GM10847 (cell line): ENCODE measurements around the gene LITAFD.

ENCODE experiments used
- POLR2A ChIP-seq: IDR thresholded peaks from 2 replicates; pipeline ENCODE4 v1.6.1; 2011; ENCODE audit not compliant: insufficient read length; ENCODE audit errors: extremely low read depth

LITAFD gene

GRCh38 chr16:8882725-8883377 lies 700 bp downstream of the LITAFD start:
- no peak for TF ChIP-seq POLR2A

DNA sequence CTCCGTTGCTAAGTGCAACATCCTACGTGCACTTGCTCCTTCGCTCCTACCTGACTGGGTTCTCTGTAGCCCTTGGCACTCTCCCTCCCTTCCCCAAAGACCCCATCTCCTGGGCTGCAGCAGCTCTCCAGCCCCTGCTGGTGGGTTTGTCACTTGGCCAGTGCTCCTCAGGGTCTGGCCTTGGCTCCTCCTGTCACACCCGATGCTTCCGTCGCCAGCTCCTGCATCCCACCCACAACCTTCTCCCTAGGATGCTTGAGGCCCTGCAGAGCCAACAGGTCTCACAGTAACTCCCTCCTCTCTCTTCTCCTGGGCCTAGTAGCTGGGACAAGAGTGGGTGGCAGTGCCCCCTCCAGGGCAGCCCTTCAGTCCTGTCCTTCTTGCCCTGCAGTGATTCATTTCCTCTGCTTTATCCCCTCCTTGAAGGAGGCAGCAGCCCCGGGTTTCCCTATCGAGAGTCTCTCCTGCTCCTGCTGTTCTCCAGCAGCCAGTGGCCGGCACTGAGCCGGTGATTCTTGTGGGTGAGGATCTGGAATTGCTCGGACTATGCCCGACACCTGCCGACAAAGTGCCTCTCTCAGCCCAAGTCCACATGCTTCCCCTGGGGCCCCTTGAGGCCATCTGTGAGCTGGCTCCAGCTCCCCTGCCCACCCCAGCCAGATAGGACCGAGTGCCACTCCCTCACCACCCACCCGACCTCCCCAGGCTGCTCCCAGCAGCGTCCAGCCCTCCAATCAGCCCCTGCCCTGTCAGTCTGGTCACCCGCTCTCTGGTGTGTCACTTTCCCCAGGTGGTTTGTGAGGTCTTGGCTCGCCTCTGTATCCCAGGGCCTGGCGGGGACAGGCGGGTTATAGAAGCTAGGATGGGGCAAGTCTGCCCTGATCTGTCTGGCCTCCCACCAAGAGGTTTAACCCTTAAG lies 3.8 kb downstream of the LITAFD start:
- TF ChIP-seq POLR2A: no peak

- TF ChIP-seq POLR2A: no peak
Measured at GRCh38 chr16:8886593-8887430, 4.7 kb downstream of the LITAFD start.

- TF ChIP-seq POLR2A: no peak
Measured at GRCh38 chr16:8887431-8887765, 5.2 kb downstream of the LITAFD start.

DNA sequence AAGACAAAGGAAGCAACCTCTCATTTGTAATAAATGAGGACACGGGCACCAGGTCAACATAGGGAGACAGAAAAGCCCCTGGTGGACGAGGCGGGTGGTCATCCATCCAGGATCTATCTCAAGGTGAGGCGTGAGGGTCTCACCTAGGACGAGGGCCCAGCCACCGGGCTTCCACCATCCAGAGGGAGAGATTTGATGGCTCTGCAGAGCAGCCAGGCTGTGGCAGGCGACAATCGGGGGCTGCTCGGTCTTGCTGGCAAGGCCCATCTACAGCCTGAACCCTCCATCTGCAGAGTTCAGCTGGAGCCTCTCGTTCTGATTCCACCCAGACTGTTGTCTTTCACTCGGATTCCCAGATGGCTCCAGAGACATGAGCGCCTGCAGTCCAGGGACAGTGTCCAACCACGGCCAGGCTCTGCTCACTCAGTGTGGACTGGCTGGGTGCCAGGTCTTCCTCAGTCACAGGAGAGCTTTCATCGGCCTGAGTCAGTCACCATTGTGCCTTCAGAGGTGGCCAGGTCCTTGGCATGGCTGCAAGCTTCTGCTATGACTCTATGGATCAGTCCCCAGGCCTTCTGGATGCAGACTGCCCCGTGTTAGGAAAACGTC lies 5.9 kb downstream of the LITAFD start:
- no peak for TF ChIP-seq POLR2A

- TF ChIP-seq POLR2A: no peak
Measured at GRCh38 chr16:8888951-8889892, 7.1 kb downstream of the LITAFD start.

DNA sequence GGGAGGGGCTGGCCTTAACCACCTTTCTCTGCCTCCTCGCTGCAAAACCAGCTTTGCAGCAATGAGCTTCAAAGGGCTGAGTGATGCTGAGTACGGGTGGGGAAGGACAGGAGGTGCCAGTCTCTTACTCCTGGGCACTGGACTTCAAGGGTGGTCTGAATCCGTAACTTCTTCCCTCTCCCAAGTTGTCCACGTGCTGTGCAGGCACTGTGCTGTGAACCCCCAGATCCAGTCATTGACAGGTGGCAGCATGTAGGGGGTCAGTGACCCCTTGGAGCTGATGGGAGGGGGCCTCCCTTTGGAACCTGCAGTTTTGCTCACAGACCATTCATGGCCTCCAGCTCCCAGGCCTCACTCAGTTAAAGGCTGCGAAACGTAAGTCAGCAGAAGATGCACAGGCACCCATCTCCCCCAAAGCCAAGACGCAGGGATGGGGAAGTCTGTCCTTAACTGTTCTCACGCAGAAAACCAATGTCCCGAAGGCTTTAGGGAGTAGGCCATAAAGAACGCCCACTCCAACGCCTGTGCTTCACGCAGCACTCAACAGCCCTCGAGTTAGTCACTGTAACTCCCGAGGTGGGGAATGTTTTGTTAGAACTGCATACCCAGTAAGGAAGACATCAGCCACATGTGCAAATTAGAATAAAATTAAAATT lies 7.9 kb downstream of the LITAFD start:
- no peak for TF ChIP-seq POLR2A

DNA sequence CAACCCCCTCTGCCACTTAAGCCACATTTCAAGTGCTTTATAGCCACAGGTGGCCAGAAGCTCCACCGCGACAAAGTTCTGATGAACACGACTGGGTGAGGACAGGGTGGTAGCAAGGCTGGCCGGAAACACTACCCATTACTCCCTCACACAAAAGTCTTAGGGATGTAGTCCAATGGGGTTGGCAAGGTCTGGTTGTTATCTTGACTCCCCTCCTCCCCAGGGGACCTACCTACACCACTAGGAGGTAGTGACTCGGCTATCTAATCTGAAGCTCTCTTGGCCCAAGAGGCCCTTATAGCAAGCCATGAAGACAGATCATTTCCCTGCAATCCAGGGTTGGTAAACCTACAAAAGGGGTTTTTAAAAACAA lies 8.4 kb downstream of the LITAFD start:
- no peak for TF ChIP-seq POLR2A

- no peak for TF ChIP-seq POLR2A
Measured at GRCh38 chr16:8892101-8892575, 10.0 kb downstream of the LITAFD start.

DNA sequence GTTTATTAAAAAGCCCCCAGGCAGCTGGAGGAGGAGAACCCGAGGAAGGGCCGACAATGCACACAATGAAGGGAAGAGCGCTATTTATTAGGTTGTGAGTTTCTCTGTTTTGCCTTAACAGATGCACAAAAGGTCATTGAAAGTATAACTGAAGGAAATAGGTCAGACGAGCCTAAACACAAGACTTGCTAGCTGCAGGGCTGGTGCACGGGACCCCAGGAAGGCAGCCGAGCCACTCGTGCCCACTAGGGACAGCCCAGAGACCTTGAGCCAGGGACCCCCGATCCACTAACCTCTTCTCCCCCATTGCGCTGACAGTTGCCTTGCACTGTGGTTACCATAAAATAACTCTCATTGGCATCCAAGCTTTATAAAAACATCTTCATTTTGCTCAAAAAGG lies 11.3 kb downstream of the LITAFD start:
- TF ChIP-seq POLR2A: no peak

GRCh38 chr16:8893976-8894690 lies 12.0 kb downstream of the LITAFD start:
- no peak for TF ChIP-seq POLR2A

GRCh38 chr16:8894736-8895334 lies 12.7 kb downstream of the LITAFD start:
- TF ChIP-seq POLR2A: no peak
